ENCODE data around the gene NHLH1.

Gene NHLH1

GRCh38 chr1:160366731-160367515 is at the start of gene NHLH1:
TSS of gene NHLH1 (plus strand) at chr1:160367071. CDS start at chr1:160370732, 3,661 bp downstream.
- no peak for DNase-seq (ENCODE audit: low read depth in 2 of 2)

- no peak for DNase-seq (ENCODE audit: low read depth in 2 of 2)
Measured at GRCh38 chr1:160322831-160323230, 44.0 kb upstream of the NHLH1 start.

DNA sequence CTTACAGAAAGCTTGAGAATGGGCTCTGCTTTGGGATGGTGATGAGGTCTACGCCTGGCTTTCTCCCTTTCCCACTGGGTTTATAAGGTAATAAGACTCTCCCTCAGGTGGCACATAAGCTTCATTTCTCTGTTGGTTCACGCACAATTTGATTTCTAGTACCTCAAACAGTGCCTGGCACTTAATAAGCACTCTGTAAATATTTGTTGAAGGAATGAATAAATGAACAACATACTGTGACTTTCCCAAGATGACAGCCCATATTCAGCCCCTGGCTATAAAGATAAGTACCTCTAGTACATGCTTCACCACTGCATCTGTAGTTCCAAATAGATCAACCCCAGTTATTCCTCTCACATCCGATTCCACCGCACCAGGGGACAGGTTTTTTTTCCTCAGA is 41.6 kb upstream of the NHLH1 start:
- DNase-seq (ENCODE audit: low read depth in 2 of 2), result no peak

- no peak for DNase-seq (ENCODE audit: low read depth in 2 of 2)
Measured at GRCh38 chr1:160326418-160326817, 40.5 kb upstream of the NHLH1 start.

DNA sequence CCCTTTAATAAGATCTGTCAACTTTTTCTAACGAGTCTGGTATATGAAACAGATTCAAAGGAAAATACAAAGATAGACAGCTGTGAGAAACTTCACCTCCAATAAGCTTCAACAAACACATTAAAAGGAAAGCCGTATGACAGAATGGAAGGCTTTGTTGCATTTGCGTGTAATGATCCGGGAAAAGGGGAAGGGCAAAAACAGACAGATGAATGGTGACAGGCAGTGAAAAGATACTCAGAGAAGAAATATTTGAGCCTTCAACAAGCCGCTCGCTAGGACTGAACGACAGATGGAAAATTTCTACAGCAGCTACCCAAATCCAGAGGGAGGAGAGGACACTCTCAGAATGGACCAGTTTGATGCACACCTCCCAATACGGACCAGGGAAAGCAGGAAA is 38.7 kb upstream of the NHLH1 start:
- no peak for DNase-seq (ENCODE audit: low read depth in 2 of 2)

- DNase-seq (ENCODE audit: low read depth in 2 of 2), result no peak
Measured at GRCh38 chr1:160330119-160330518, 36.8 kb upstream of the NHLH1 start.

DNA sequence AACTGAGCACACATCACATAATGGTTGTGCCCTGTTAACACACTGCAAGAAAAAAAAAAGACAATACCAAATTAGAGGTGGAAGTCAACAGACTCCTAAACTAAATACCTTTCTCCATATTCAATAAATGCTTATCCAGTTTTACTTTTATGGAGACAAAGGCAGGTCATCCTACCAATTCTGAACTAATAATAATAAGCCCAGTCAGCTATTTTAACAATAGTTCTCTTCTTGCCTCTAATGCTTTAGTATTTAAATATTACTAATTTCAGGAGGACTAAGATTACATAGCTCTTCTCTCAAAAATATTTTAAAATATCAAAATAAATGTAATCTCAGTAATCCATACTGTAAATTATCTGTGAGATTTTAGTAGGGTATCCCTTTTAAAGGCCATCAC is 34.4 kb upstream of the NHLH1 start:
- DNase-seq (ENCODE audit: low read depth in 2 of 2), result no peak

GRCh38 chr1:160338580-160338979 is 28.3 kb upstream of the NHLH1 start:
- no peak for DNase-seq (ENCODE audit: low read depth in 2 of 2)

- DNase-seq (ENCODE audit: low read depth in 2 of 2), result no peak
Measured at GRCh38 chr1:160340146-160340545, 26.7 kb upstream of the NHLH1 start.

DNA sequence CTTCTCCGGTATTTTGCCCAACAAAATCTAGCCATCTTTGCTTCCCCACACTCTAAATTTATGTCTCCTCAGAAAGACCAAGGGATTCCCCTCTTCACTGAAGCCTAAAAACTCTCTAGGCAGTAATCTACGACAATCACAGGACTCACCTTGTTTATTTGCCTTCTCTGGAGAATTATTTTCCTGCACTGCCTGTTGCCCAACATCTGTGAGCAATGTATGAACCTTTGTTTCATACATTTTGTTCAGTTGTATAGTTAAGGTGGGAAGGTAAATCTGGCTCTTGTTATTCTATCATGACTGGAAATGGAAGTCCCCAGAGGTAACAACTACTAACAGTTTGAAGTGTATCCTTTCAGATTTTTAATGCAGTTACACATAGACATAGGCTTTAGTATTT is 26.0 kb upstream of the NHLH1 start:
- no peak for DNase-seq (ENCODE audit: low read depth in 2 of 2)

GRCh38 chr1:160342526-160342925 is 24.3 kb upstream of the NHLH1 start:
- DNase-seq (ENCODE audit: low read depth in 2 of 2), result no peak

DNA sequence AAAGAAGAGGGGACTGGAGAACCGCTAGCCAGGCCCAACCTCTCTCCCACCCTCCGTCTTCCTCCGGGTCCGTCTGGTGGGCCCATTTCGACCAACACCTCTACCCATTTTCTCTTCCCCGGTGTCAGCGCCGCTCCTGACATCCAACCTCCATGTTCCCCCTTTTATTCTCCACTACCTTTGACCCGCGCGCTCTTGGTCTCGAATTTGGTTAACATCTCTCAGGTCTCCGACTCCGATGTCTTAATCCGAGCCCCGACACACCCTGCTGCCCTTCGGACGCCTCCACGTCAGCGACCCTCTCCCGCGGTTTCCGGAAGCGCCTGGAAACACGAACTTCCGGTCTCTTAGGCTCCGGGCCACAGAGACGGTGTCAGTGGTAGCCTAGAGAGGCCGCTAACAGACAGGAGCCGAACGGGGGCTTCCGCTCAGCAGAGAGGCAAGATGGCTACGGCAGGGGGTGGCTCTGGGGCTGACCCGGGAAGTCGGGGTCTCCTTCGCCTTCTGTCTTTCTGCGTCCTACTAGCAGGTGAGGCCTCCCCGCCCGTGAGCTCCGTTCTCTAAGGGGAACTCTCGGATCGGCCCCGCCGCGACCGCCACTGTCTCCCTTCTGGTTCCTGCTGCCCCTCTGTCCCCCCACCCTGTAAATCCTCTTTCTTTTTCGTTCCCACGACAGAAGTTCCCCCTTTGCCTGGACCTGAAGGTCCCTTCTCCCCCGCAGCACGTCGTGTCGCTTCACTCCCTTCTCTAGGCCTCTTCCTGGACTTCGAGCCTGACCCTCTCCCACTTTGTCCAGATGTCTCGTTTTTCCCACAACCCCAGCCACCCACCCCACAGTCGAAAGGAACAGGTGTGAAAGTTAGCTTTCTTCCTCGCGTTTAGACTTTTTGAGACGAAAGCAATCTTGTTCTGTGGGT is 23.7 kb upstream of the NHLH1 start, which contains the start of the genes COPA and NCSTN:
Gene COPA (minus strand): TSS at position 298 of the 917 bp plus-strand sequence. CDS start 80 bp downstream, at position 218.
Gene NCSTN (plus strand): TSS at position 431 of the 917 bp plus-strand sequence. CDS start 14 bp downstream, at position 445.
- peak; percentile 64 to 78 for DNase-seq (ENCODE audit: low read depth in 2 of 2)

- DNase-seq (ENCODE audit: low read depth in 2 of 2), result no peak
Measured at GRCh38 chr1:160344241-160344640, 22.6 kb upstream of the NHLH1 start.

- DNase-seq (ENCODE audit: low read depth in 2 of 2), result no peak
Measured at GRCh38 chr1:160344936-160345335, 21.9 kb upstream of the NHLH1 start.

DNA sequence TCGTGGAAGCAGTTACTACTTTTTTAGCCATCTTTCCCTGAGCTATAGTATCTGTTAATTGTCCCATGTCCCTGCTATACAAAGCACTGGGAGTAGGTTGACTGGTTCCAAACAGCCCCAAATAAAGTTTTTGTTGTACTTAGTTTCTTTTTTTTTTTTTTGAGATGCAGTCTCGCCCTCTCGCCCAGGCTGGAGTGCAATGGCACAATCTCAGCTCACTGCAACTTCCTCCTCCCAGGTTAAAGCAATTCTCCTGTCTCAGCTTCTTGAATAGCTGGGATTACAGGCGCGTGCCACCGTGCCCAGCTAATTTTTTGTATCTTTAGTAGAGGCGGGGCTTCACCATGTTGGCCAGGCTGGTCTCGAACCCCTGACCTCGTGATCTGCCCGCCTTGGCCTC is 20.4 kb upstream of the NHLH1 start:
- no peak for DNase-seq (ENCODE audit: low read depth in 2 of 2)

DNA sequence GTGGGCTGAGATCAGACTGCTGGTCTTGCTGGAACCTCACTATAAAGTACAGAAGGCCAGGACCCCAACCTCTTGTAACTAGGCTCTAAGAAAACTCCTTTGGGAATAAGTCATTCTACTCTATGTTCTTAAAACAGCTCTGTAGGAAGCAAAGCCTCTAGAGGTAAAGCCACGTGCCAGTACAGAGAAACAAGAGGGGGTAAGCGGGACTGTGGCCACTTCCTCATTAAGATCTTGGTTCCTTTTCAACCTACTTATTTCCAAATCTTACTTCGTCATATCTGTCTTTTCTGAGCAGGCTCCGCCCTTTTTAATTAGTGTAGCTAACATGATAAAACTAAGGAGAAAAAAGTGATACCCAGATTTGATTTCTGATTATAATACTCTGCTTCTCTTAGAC is 19.9 kb upstream of the NHLH1 start:
- DNase-seq (ENCODE audit: low read depth in 2 of 2), result no peak

DNA sequence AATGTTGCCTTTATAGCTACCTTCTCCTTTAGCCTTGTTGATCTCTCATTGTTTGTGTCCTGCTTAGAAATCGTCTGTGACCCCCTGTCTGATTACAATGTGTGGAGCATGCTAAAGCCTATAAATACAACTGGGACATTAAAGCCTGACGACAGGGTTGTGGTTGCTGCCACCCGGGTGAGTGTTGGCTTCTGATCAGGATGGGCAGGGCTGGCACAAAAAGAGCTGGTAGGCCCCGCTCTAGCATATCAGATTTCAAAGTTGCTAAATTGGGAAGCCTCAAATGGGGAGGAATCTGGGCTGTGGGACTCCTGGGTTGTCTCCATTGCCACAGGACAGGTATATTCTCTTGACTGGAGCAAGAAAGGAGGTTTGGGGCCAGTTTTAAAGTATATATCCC is 15.2 kb upstream of the NHLH1 start:
- DNase-seq (ENCODE audit: low read depth in 2 of 2), result no peak

GRCh38 chr1:160352555-160352954 is 14.3 kb upstream of the NHLH1 start:
- no peak for DNase-seq (ENCODE audit: low read depth in 2 of 2)

- DNase-seq (ENCODE audit: low read depth in 2 of 2), result no peak
Measured at GRCh38 chr1:160353223-160353622, 13.6 kb upstream of the NHLH1 start.

- DNase-seq (ENCODE audit: low read depth in 2 of 2), result no peak
Measured at GRCh38 chr1:160354388-160354985, 12.4 kb upstream of the NHLH1 start.

GRCh38 chr1:160357286-160358002 is 9.4 kb upstream of the NHLH1 start:
- no peak for DNase-seq (ENCODE audit: low read depth in 2 of 2)

DNA sequence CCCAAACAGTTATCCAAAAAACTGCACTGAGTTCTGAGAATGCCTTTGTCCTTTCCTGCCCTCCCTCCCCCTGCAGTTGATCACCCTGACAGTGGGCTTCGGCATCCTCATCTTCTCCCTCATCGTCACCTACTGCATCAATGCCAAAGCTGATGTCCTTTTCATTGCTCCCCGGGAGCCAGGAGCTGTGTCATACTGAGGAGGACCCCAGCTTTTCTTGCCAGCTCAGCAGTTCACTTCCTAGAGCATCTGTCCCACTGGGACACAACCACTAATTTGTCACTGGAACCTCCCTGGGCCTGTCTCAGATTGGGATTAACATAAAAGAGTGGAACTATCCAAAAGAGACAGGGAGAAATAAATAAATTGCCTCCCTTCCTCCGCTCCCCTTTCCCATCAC is 8.8 kb upstream of the NHLH1 start:
- DNase-seq (ENCODE audit: low read depth in 2 of 2), result no peak
